Nephron progenitor cell (in vitro differentiated cells): ENCODE results near the gene SLC25A18.
"Not testable (repeated sequence)": the region's sequence is repeated elsewhere in the genome, so short reads cannot be mapped to it uniquely, and the experiment has no call there.

Experiments
- DNase-seq: peaks from one replicate; pipeline ENCODE4 v3.0.0; 2021
- H3K27ac Mint-ChIP-seq: 2 replicates; pipeline ENCODE4 v1.8.0; 2021; ENCODE audit warnings: mild to moderate bottlenecking, moderate library complexity, mixed read lengths
- H3K27me3 Mint-ChIP-seq: 2 replicates; pipeline ENCODE4 v1.8.0; 2021; ENCODE audit warnings: mild to moderate bottlenecking, low read depth, mixed read lengths; ENCODE audit not compliant: poor library complexity
- H3K36me3 Mint-ChIP-seq: 2 replicates; pipeline ENCODE4 v1.8.0; 2021; ENCODE audit warnings: low read depth, mixed read lengths
- H3K4me1 Mint-ChIP-seq: 2 replicates; pipeline ENCODE4 v1.8.0; 2021; ENCODE audit warnings: mixed read lengths
- H3K4me3 Mint-ChIP-seq: 2 replicates; pipeline ENCODE4 v1.8.0; 2021; ENCODE audit warnings: mild to moderate bottlenecking, moderate library complexity, mixed read lengths
- H3K9me3 Mint-ChIP-seq: 2 replicates; pipeline ENCODE4 v1.8.0; 2021; ENCODE audit warnings: mild to moderate bottlenecking, moderate library complexity, mixed read lengths
- CTCF ChIP-seq: fragments of 200-600 bp; sonication (generic); IDR thresholded peaks from 2 replicates; pipeline ENCODE4 v1.5.0; 2021; ENCODE audit warnings: antibody characterized with exemption

Gene SLC25A18

GRCh38 chr22:17633217-17633997 is 70.1 kb downstream of the SLC25A18 start:
- no peak for DNase-seq
- Mint-ChIP-seq H3K27ac (peak overlapping the region; percentile 98), H3K36me3 (no peaks in the 10 kb centered on the region), H3K27me3 (peaks cover 4% of the 10 kb centered on the region), H3K4me1 (peaks cover 34% of the 10 kb centered on the region), H3K4me3 (peak overlapping the region; percentile 33), H3K9me3 (no peaks in the 10 kb centered on the region)
- TF ChIP-seq CTCF: no peak

- Mint-ChIP-seq H3K4me1 (peaks cover 30% of the 10 kb centered on the region), H3K36me3 (no peaks in the 10 kb centered on the region), H3K9me3 (no peaks in the 10 kb centered on the region), H3K27ac (peak overlapping the region; percentile 98), H3K4me3 (no peak overlapping the region), H3K27me3 (peaks cover under 1% of the 10 kb centered on the region)
- DNase-seq: no peak
- TF ChIP-seq CTCF: no peak
Measured at GRCh38 chr22:17633998-17634323, 70.7 kb downstream of the SLC25A18 start.

GRCh38 chr22:17634696-17635095 is 71.4 kb downstream of the SLC25A18 start:
- no peaks in the 10 kb centered on the region for H3K27me3 Mint-ChIP-seq
- peaks cover 32% of the 10 kb centered on the region for H3K4me1 Mint-ChIP-seq
- no peaks in the 10 kb centered on the region for H3K36me3 Mint-ChIP-seq
- no peaks in the 10 kb centered on the region for H3K9me3 Mint-ChIP-seq
- no peak for TF ChIP-seq CTCF
- H3K27ac Mint-ChIP-seq: no peak overlapping the region
- H3K4me3 Mint-ChIP-seq: no peak overlapping the region
- DNase-seq: no peak

GRCh38 chr22:17636850-17637249 is 73.6 kb downstream of the SLC25A18 start:
- DNase-seq, H3K27ac Mint-ChIP-seq, H3K4me3 Mint-ChIP-seq, H3K27me3 Mint-ChIP-seq, H3K9me3 Mint-ChIP-seq, H3K36me3 Mint-ChIP-seq: not testable (repeated sequence)
- peaks cover 34% of the 10 kb centered on the region for H3K4me1 Mint-ChIP-seq

GRCh38 chr22:17637490-17638181 is 74.3 kb downstream of the SLC25A18 start:
- Mint-ChIP-seq H3K4me1 (peaks cover 34% of the 10 kb centered on the region), H3K4me3 (peak overlapping the region; percentile 95), H3K36me3 (peaks cover 18% of the 10 kb centered on the region), H3K9me3 (peaks cover 15% of the 10 kb centered on the region), H3K27me3 (no peaks in the 10 kb centered on the region), H3K27ac (peak overlapping the region; percentile 99)
- TF ChIP-seq CTCF: no peak
- no peak for DNase-seq

GRCh38 chr22:17638182-17638431 is 74.8 kb downstream of the SLC25A18 start:
- Mint-ChIP-seq H3K9me3 (peaks cover 20% of the 10 kb centered on the region), H3K36me3 (peaks cover 22% of the 10 kb centered on the region), H3K4me1 (peaks cover 31% of the 10 kb centered on the region), H3K27ac (peak overlapping the region; percentile 99), H3K4me3 (peak overlapping the region; percentile 95), H3K27me3 (no peaks in the 10 kb centered on the region)
- TF ChIP-seq CTCF: no peak
- no peak for DNase-seq
